Ascending aorta (tissue), 2 donors: Measurements from ENCODE around the gene TEAD1. TPM values are rescaled to one million over a fixed set of nuclear protein-coding genes. Genes with fewer than 3 reads are reported as not detected.

Experiments
- DNase-seq, 2 donors: peaks; one replicate each; pipeline ENCODE4 v3.0.0-alpha.2; 2019; ENCODE audit warnings: low spot score in 2 of 2
- H3K27ac ChIP-seq, 2 donors: fragments of 200-600 bp; sonication (generic); one replicate each; pipeline ENCODE4 v1.5.1; 2016 to 2017; ENCODE audit warnings: mild to moderate bottlenecking in 1 of 2
- H3K27me3 ChIP-seq: fragments of 200-600 bp; sonication (generic); one replicate; pipeline ENCODE4 v1.5.1; 2017
- H3K36me3 ChIP-seq, 2 donors: fragments of 200-600 bp; sonication (generic); one replicate each; pipeline ENCODE4 v1.5.1; 2016
- H3K4me1 ChIP-seq, 2 donors: fragments of 200-600 bp; sonication (generic); one replicate each; pipeline ENCODE4 v1.5.1; 2016 to 2017; ENCODE audit warnings: mild to moderate bottlenecking in 1 of 2
- H3K4me3 ChIP-seq, 2 donors: fragments of 200-600 bp; sonication (generic); one replicate each; pipeline ENCODE4 v1.5.1; 2016 to 2017; ENCODE audit warnings: mild to moderate bottlenecking in 1 of 2
- H3K9me3 ChIP-seq, 2 donors: fragments of 200-600 bp; sonication (generic); one replicate each; pipeline ENCODE4 v1.5.1; 2016
- intact Hi-C: fragments of 100-400 bp; cut with DNase I; formaldehyde crosslinking; loops from one replicate; pipeline ENCODE4 v1.15.1; 2023
- total RNA-seq: library from RNA; depleted of rRNA; stranded (reverse); fragments of >200 nt; gene quantifications from one replicate; pipeline ENCODE4 v1.1.0, GENCODE V29; 2016
- TF ChIP-seq, protein P1 (sequence below), 3 experiments: fragments of 200-600 bp in 2 of 3; fragments of 450-650 bp in 1 of 3; sonication (generic) in 2 of 3; IDR thresholded peaks; one replicate each; pipeline ENCODE4 v1.5.1; 2016 to 2019; ENCODE audit warnings: antibody characterized with exemption in 3 of 3, mild to moderate bottlenecking in 1 of 3, moderate library complexity in 1 of 3

TEAD1 gene
- total RNA-seq, 1 donor from 2014 or later = 112 TPM

DNA sequence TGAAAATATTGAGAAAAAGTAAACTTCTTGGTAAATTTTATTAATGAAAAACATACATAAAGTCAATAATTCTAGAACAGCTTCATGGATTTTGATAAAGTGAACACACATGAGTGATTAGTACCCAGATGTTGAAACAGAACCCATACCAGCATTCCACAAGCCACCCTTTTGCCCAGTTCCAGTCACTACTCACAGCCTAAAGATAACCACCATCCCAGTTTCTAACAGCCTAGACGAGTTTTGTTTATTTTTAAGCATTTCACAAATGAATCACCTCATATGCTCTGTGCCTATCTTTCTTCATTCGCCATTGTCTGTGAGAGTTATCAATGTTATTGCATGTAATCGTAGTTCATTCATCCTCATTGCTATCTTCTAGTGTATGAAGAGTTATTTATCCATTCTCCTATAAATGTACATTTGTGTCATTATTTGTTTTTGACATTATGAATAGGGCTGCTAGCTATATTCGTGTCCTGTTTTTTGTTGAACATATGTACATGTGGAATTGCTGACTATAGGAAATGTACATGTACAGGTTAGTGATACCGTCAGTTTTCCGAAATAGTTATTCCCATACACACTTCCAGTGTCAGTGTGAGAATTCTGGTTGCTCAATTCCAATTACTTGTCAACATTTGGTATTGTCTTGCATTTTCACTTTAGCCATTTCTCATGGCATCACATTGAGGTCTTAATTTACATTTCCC lies 44.5 kb upstream of the TEAD1 start:
- no peak overlapping the region for H3K4me3 ChIP-seq
- no peaks in the 10 kb centered on the region for H3K27me3 ChIP-seq
- no peaks in the 10 kb centered on the region for H3K36me3 ChIP-seq
- TF ChIP-seq, protein P1, sequence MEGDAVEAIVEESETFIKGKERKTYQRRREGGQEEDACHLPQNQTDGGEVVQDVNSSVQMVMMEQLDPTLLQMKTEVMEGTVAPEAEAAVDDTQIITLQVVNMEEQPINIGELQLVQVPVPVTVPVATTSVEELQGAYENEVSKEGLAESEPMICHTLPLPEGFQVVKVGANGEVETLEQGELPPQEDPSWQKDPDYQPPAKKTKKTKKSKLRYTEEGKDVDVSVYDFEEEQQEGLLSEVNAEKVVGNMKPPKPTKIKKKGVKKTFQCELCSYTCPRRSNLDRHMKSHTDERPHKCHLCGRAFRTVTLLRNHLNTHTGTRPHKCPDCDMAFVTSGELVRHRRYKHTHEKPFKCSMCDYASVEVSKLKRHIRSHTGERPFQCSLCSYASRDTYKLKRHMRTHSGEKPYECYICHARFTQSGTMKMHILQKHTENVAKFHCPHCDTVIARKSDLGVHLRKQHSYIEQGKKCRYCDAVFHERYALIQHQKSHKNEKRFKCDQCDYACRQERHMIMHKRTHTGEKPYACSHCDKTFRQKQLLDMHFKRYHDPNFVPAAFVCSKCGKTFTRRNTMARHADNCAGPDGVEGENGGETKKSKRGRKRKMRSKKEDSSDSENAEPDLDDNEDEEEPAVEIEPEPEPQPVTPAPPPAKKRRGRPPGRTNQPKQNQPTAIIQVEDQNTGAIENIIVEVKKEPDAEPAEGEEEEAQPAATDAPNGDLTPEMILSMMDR (IDR thresholded peaks at IDR 0.05) = no peak
- no peak overlapping the region for H3K27ac ChIP-seq
- intact Hi-C loops = no loop called here
- peaks cover 0 to 2% of the 10 kb centered on the region in 2 donors for H3K9me3 ChIP-seq
- no peak for DNase-seq
- H3K4me1 ChIP-seq = no peaks in the 10 kb centered on the region

GRCh38 chr11:12631651-12632050 lies 42.6 kb upstream of the TEAD1 start:
- intact Hi-C loops = no loop called here
- no peaks in the 10 kb centered on the region for H3K9me3 ChIP-seq
- no peaks in the 10 kb centered on the region for H3K27me3 ChIP-seq
- H3K36me3 ChIP-seq = no peaks in the 10 kb centered on the region
- no peak overlapping the region for H3K4me3 ChIP-seq
- H3K27ac ChIP-seq = no peak overlapping the region
- no peak for DNase-seq
- TF ChIP-seq, protein P1 (IDR thresholded peaks at IDR 0.05) = no peak
- H3K4me1 ChIP-seq = no peaks in the 10 kb centered on the region

GRCh38 chr11:12634329-12634728 lies 39.9 kb upstream of the TEAD1 start:
- no peak overlapping the region for H3K27ac ChIP-seq
- intact Hi-C loops = no loop called here
- no peaks in the 10 kb centered on the region for H3K27me3 ChIP-seq
- no peaks in the 10 kb centered on the region for H3K4me1 ChIP-seq
- TF ChIP-seq, protein P1 (IDR thresholded peaks at IDR 0.05) = no peak
- no peaks in the 10 kb centered on the region for H3K36me3 ChIP-seq
- no peak for DNase-seq
- H3K4me3 ChIP-seq = no peak overlapping the region
- H3K9me3 ChIP-seq = no peaks in the 10 kb centered on the region

DNA sequence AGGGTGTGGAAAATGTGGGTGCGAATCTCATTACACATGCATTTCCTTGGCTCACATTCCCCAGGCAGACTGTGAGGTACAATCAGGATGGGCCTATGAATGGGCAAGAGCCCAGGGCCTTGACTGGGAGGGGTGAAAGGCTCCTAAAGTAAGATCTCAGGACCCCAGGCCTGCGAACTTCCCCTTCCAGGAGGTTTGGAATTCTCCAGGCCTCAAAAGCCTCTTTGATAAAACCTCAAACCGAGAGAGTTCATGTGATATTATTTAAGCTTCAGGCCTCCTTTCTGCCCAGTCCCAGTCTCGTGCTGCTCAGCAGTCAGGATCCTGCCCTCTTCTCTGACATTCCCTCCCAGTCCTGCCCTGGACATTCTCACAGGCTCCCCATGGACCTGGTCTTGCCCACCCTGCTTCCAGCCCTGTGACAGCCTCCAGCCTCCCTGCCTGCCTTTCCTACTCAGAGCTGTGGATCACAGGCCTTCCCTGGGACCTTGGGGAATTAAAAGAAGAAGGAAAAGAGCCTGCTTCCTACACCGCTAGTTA lies 37.3 kb upstream of the TEAD1 start:
- no peaks in the 10 kb centered on the region for H3K4me1 ChIP-seq
- H3K4me3 ChIP-seq = no peak overlapping the region
- H3K27me3 ChIP-seq = no peaks in the 10 kb centered on the region
- DNase-seq = no peak
- H3K9me3 ChIP-seq = no peaks in the 10 kb centered on the region
- TF ChIP-seq, protein P1 (IDR thresholded peaks at IDR 0.05) = no peak
- H3K27ac ChIP-seq = no peak overlapping the region
- no peaks in the 10 kb centered on the region for H3K36me3 ChIP-seq
- intact Hi-C loops = no loop called here

- no peaks in the 10 kb centered on the region for H3K36me3 ChIP-seq
- intact Hi-C loops = no loop called here
These were observed 34.8 kb upstream of the TEAD1 start for GRCh38 chr11:12639388-12639787.

More at GRCh38 chr11:12639388-12639787, 34.8 kb upstream of the TEAD1 start:
- DNase-seq = no peak
- TF ChIP-seq, protein P1 (IDR thresholded peaks at IDR 0.05) = no peak
- Histone ChIP-seq H3K4me1 (no peaks in the 10 kb centered on the region), H3K27me3 (no peaks in the 10 kb centered on the region), H3K27ac (no peak overlapping the region), H3K9me3 (no peaks in the 10 kb centered on the region), H3K4me3 (no peak overlapping the region)
